ENCODE measurements around the gene RBM33. TPM values are rescaled to one million over a fixed set of nuclear protein-coding genes. Genes with fewer than 3 reads are reported as not detected.

Gene RBM33
- total and polyA plus RNA-seq, 10 of the 15 experiments (the other 5 are each of a cell fraction or from before 2014, with no cell fraction given) = 4.7 to 67.2 (median 24.3) TPM

DNA sequence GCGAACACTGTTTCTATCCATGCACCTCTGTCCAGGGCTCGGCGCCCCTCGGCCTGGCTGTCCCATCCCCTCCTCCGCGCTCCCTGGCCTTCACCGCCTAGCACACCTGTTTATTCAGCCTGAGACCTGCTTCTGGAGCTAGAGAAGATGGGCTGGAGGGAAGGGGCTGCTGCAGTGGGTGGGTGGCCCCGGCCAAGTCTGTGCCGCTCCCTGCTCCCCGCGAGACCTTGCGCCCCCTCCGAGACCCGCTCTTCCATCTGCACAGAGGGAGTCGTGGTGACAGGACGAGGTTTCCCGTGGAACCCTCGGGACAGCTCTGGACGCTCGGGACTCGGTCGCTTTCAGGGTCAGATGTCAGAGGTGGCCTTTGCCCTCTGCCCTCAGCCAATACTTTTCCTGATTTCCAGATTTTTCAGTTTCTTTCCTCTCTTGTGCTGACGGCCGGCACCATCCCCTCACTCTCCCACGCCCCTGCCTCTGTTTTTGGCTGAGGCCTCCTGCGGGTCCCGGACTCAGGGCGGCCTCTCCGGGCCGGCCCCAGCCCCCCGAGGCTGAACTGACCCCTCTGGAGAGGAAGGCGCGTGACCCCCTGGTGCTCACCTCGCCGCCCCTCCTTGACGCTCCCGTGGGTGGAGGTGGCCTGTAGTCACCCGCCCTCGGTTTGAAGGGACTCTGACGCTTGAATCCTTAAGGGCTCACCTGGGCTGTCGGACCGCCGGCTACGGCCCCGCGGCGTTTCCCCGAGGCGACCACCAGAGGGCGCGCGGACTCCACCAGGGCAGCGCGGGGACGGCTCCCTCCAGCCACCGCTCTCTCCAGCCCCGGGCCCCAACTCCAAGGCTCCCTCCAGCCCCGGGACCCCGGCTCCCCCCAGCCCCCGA, 152.2 kb downstream of the RBM33 start:
- WGBS (ENCODE audit: insufficient coverage, insufficient replicate concordance, low lambda C conversion rate, missing lambda C conversion rate) = 43% methylated on average over 34 of the region's 60 CpGs
- intact Hi-C loops (cut with micrococcal nuclease; ENCODE audit: unreplicated experiment) = loop anchor here (5.0 kb wide), 1 partner anchor 1021 kb away; no protein-coding TSS in a partner anchor
- no peak overlapping the region for H3K4me2 ChIP-seq (ENCODE audit: control insufficient read depth, insufficient read depth)
- TF ChIP-seq PAX8 (IDR thresholded peaks at IDR 0.05) (no peak), ZNF217 (IDR thresholded peaks at IDR 0.05) (no peak), CREB1 (IDR thresholded peaks at IDR 0.05; ENCODE audit: low read depth) (no peak), RAD21 (IDR thresholded peaks at IDR 0.05; ENCODE audit: insufficient read depth, low read depth, low read length) (peak; percentile 77), IRF4 (IDR thresholded peaks at IDR 0.05; ENCODE audit: low read depth, low read length) (no peak), SUPT20H (IDR thresholded peaks at IDR 0.05; ENCODE audit: borderline replicate concordance, control insufficient read depth, low read depth, low read length) (no peak), JUNB (IDR thresholded peaks at IDR 0.05) (no peak), ASH2L (IDR thresholded peaks at IDR 0.05; ENCODE audit: borderline replicate concordance, low read depth) (no peak), TCF7 (IDR thresholded peaks at IDR 0.05; ENCODE audit: borderline replicate concordance) (no peak), SMC3 (IDR thresholded peaks at IDR 0.05; ENCODE audit: borderline replicate concordance, low read length) (peak; percentile 45; the same call in 1 of the 2 replicates), YY1 (IDR thresholded peaks at IDR 0.05; ENCODE audit: low read depth, low read length) (0 out of 2 replicates have a peak, but pooled peaks have one; percentile 42), POLR2AphosphoS2 (IDR thresholded peaks at IDR 0.05; ENCODE audit: low read depth, low read length) (no peak), BRCA1 (IDR thresholded peaks at IDR 0.05; ENCODE audit: low read depth, low read length) (no peak), ZSCAN29 (IDR thresholded peaks at IDR 0.05) (no peak)
- TF ChIP-seq, protein P1, sequence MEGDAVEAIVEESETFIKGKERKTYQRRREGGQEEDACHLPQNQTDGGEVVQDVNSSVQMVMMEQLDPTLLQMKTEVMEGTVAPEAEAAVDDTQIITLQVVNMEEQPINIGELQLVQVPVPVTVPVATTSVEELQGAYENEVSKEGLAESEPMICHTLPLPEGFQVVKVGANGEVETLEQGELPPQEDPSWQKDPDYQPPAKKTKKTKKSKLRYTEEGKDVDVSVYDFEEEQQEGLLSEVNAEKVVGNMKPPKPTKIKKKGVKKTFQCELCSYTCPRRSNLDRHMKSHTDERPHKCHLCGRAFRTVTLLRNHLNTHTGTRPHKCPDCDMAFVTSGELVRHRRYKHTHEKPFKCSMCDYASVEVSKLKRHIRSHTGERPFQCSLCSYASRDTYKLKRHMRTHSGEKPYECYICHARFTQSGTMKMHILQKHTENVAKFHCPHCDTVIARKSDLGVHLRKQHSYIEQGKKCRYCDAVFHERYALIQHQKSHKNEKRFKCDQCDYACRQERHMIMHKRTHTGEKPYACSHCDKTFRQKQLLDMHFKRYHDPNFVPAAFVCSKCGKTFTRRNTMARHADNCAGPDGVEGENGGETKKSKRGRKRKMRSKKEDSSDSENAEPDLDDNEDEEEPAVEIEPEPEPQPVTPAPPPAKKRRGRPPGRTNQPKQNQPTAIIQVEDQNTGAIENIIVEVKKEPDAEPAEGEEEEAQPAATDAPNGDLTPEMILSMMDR (IDR thresholded peaks at IDR 0.05 in 2 of 3, conservative IDR thresholded peaks at IDR 0.05 in 1 of 3; ENCODE audit: control insufficient read depth in 2 of 3, extremely low read depth in 1 of 3, insufficient read depth in 1 of 3, low read depth in 3 of 3, low read length in 3 of 3) = peak; percentile 60 to 95 (median 88)
- TF ChIP-seq, protein P2, sequence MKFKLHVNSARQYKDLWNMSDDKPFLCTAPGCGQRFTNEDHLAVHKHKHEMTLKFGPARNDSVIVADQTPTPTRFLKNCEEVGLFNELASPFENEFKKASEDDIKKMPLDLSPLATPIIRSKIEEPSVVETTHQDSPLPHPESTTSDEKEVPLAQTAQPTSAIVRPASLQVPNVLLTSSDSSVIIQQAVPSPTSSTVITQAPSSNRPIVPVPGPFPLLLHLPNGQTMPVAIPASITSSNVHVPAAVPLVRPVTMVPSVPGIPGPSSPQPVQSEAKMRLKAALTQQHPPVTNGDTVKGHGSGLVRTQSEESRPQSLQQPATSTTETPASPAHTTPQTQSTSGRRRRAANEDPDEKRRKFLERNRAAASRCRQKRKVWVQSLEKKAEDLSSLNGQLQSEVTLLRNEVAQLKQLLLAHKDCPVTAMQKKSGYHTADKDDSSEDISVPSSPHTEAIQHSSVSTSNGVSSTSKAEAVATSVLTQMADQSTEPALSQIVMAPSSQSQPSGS (IDR thresholded peaks at IDR 0.05; ENCODE audit: low read length) = no peak
- TF ChIP-seq, protein P3, sequence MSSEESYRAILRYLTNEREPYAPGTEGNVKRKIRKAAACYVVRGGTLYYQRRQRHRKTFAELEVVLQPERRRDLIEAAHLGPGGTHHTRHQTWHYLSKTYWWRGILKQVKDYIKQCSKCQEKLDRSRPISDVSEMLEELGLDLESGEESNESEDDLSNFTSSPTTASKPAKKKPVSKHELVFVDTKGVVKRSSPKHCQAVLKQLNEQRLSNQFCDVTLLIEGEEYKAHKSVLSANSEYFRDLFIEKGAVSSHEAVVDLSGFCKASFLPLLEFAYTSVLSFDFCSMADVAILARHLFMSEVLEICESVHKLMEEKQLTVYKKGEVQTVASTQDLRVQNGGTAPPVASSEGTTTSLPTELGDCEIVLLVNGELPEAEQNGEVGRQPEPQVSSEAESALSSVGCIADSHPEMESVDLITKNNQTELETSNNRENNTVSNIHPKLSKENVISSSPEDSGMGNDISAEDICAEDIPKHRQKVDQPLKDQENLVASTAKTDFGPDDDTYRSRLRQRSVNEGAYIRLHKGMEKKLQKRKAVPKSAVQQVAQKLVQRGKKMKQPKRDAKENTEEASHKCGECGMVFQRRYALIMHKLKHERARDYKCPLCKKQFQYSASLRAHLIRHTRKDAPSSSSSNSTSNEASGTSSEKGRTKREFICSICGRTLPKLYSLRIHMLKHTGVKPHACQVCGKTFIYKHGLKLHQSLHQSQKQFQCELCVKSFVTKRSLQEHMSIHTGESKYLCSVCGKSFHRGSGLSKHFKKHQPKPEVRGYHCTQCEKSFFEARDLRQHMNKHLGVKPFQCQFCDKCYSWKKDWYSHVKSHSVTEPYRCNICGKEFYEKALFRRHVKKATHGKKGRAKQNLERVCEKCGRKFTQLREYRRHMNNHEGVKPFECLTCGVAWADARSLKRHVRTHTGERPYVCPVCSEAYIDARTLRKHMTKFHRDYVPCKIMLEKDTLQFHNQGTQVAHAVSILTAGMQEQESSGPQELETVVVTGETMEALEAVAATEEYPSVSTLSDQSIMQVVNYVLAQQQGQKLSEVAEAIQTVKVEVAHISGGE (CRISPR knock-in tag; IDR thresholded peaks at IDR 0.05) = no peak

More for the DNA sequence above, 152.2 kb downstream of the RBM33 start:
- CTCF ChIA-PET = no interaction called here
- SMC1A ChIA-PET (ENCODE audit: uncharacterized antibody, unreplicated experiment) = no interaction called here
- no peak for FAIRE-seq
- in situ Hi-C loops (cut with MboI) = loop anchor here (5.0 kb wide), 1 partner anchor 1026 kb away; no protein-coding TSS in a partner anchor
- no TSS peak for BruUV-seq (replicated peaks)
- peak; percentile 96 for ATAC-seq
- Histone ChIP-seq H3K27ac (ENCODE audit: control insufficient read depth, insufficient read depth) (no peak overlapping the region), H3K36me3 (ENCODE audit: control insufficient read depth in 2 of 2, insufficient read depth in 2 of 2, low read length in 1 of 2) (no peaks in the 10 kb centered on the region), H3K4me1 (ENCODE audit: control insufficient read depth, insufficient read depth, low read length) (no peaks in the 10 kb centered on the region), H3K9ac (ENCODE audit: control insufficient read depth, insufficient read depth, low read length) (no peak overlapping the region), H3K79me2 (ENCODE audit: control insufficient read depth, insufficient read depth, low read length) (no peaks in the 10 kb centered on the region), H2AFZ (ENCODE audit: control insufficient read depth, low read depth, low read length) (no peak overlapping the region), H4K20me1 (ENCODE audit: control insufficient read depth, insufficient read depth) (no peaks in the 10 kb centered on the region), H3K27me3 (replicated peaks in 1 of 2; ENCODE audit: control insufficient read depth in 2 of 2, insufficient read depth in 2 of 2, low read length in 1 of 2) (peaks cover 0 to 3% of the 10 kb centered on the region in 2 experiments; a peak in 3 of 4 replicates), H3K4me3 (no peak overlapping the region), H3K9me3 (replicated peaks; ENCODE audit: control insufficient read depth, insufficient read depth, low read length) (no peaks in the 10 kb centered on the region)
- RAD21 ChIA-PET (ENCODE audit: unreplicated experiment) = interaction anchor here (0.6 kb wide), 1 partner anchor 25 kb away, joined by 3 read pairs; no protein-coding TSS in a partner anchor
- POLR2A ChIA-PET = no interaction called here
- DNase-seq (ENCODE audit: low read depth, low spot score) = no peak
